MG63 (cell line): ENCODE data around the gene FGD6. TPM values are rescaled to one million over a fixed set of nuclear protein-coding genes. Genes with fewer than 3 reads are reported as not detected.

Experiments
- DNase-seq: peaks from one replicate; pipeline ENCODE4 v3.0.0-alpha.2; 2020
- H3K27me3 ChIP-seq: fragments of 250-450 bp; sonication (Bioruptor Pico); 2 replicates; pipeline ENCODE4 v1.5.1; 2020; ENCODE audit warnings: mild to moderate bottlenecking, moderate library complexity
- H3K36me3 ChIP-seq: fragments of 250-450 bp; sonication (Bioruptor Pico); 2 replicates; pipeline ENCODE4 v1.5.1; 2020; ENCODE audit warnings: mild to moderate bottlenecking, moderate library complexity
- H3K4me3 ChIP-seq: fragments of 250-450 bp; sonication (Bioruptor Pico); 2 replicates; pipeline ENCODE4 v1.5.1; 2020; ENCODE audit warnings: mild to moderate bottlenecking, moderate library complexity
- H3K9me3 ChIP-seq: fragments of 250-450 bp; sonication (Bioruptor Pico); 2 replicates; pipeline ENCODE4 v1.5.1; 2020; ENCODE audit warnings: mild to moderate bottlenecking, moderate library complexity
- total RNA-seq: library from RNA; depleted of rRNA; stranded (reverse); fragments of >200 nt; shearing (Covaris generic); gene quantifications from 2 replicates; pipeline ENCODE4 v1.2.3, GENCODE V29; 2014; ENCODE audit warnings: low replicate concordance

The FGD6 gene
- total RNA-seq, 1 experiment from 2014 or later, result 0.40 TPM

DNA sequence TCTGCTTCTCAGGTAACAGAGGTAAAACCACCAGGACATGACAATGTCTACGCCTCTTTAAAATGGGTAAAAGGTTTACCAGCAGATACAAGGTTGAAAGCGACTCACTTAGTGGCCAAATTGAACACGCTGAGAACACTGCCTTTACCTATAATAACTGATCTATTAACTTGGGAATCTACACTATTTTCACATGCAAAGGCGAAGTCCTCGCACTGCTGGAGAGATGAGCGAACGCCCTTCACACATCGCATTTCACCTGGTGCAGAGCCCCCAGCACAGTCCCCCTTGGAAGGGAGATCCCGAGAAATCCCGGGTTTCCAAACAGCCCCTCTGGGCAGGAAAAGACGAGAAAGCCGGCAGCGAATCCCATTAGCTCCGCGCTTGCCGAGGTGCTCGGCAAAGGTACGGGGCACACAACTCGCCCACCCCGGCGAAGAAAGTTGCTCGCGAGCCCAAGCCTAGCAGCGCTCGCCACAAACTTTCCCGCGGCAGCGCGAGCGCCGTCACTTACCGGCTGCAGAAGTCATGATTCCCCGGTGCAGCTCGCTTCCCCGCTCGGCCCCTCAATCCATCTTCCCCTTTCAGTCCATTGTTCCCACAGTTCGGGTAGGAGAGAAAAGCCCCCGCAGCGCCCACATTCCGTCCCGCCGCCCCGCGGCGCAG is 423 bp downstream of the FGD6 start:
- no peak for DNase-seq
- Histone ChIP-seq H3K27me3 (no peaks in the 10 kb centered on the region), H3K4me3 (peak overlapping the region; percentile 75), H3K9me3 (no peaks in the 10 kb centered on the region), H3K36me3 (no peaks in the 10 kb centered on the region)

DNA sequence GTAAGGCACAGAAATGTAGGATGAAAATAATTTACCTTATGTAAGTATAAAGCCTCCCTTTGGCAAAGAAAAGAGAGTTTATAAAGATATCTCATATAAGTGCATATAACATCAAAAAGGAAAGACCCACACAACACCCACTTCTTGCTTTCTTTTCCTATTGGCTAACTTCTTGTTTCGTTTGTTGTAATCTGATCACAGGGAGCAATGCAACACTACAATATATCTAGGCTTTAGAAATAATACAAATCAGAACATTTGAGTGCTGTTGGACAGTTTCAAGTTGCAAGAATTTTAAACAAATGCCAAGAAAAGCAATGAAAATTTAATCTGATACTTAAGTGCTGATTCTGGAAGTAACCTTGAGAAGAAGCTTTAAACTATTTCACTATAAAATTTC is 1.3 kb downstream of the FGD6 start:
- no peak for DNase-seq

DNA sequence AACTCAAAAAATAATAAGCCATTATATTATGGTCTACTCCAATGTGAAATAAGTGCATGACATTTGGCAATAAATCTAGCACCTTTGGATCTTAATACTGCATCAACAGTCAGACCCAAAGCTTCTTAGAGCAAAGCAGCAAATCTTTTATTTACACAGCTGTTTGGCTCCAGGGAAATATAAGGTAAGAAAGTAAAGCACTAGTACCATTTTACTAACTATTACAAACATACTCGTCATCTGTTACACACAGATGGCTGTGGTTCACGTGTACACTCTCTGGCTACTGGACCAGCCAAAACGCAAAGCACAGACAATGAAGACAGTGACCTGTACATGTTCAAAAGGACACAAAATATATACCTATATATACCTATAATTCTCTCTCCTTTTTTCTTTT is 2.8 kb downstream of the FGD6 start:
- Histone ChIP-seq H3K27me3 (no peaks in the 10 kb centered on the region), H3K36me3 (no peaks in the 10 kb centered on the region), H3K9me3 (no peaks in the 10 kb centered on the region), H3K4me3 (no peak overlapping the region)
- no peak for DNase-seq

More for the DNA sequence above, 1.3 kb downstream of the FGD6 start:
- no peaks in the 10 kb centered on the region for H3K9me3 ChIP-seq
- peak overlapping the region; percentile 75 for H3K4me3 ChIP-seq
- no peaks in the 10 kb centered on the region for H3K27me3 ChIP-seq
- H3K36me3 ChIP-seq, result no peaks in the 10 kb centered on the region

DNA sequence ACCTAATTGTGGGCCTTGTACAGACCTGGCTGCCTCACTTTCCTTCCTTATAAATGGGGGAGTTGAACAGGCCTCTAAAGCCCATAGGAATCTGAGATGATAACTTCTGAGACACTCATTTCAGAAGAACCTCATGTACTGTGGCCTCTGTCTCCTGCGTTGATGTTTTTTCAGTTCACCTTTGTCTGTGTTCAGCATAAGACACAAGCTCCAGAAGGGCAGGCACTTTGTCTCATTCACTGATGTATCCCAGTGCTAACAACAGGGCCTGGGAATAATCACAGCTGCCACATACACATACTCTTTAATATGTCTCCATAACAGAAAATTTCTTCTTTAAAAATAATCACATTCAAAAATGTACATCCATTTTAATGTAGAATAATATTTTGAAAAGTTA is 3.3 kb downstream of the FGD6 start:
- Histone ChIP-seq H3K27me3 (no peaks in the 10 kb centered on the region), H3K36me3 (no peaks in the 10 kb centered on the region), H3K9me3 (no peaks in the 10 kb centered on the region), H3K4me3 (no peak overlapping the region)
- no peak for DNase-seq

DNA sequence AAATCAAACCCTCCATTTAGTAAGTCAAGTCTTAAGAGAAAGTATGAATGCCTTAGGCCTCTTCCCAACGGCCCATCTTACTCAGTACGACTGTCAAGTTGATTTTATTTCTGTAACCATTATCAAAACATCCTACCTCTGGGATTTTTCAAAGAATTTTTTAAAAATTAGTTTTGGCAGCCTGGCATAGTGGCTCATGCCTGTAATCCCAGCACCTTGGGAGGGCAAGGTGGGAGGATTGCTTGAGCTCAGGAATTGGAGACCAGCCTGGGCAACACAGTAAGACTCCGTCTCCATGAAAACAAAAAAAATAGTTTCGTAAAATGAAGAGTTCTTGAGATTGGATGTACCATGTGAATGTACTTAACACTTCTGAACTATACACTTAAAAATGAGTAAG is 4.1 kb downstream of the FGD6 start:
- Histone ChIP-seq H3K27me3 (no peaks in the 10 kb centered on the region), H3K9me3 (no peaks in the 10 kb centered on the region), H3K36me3 (no peaks in the 10 kb centered on the region), H3K4me3 (no peak overlapping the region)
- DNase-seq, result no peak

DNA sequence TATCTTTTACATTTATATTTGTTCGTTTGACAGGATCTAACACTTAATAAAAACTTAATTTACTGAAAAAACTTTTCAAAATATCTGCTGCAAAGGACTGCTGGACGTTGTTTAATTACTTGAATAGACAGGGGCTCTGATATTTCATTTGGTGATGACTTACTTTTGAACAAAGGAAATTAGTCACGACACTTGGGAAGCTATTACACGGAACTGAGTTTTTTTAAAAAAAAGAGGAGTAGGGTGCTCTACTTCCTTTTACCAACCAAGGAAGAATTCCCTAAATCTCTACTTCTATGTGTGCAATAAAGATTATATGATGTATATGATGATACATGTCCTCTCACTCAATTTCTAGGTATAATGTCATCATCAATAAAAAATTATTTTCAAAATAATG is 4.7 kb downstream of the FGD6 start:
- no peaks in the 10 kb centered on the region for H3K9me3 ChIP-seq
- no peaks in the 10 kb centered on the region for H3K27me3 ChIP-seq
- DNase-seq, result no peak
- no peaks in the 10 kb centered on the region for H3K36me3 ChIP-seq
- H3K4me3 ChIP-seq, result no peak overlapping the region

DNA sequence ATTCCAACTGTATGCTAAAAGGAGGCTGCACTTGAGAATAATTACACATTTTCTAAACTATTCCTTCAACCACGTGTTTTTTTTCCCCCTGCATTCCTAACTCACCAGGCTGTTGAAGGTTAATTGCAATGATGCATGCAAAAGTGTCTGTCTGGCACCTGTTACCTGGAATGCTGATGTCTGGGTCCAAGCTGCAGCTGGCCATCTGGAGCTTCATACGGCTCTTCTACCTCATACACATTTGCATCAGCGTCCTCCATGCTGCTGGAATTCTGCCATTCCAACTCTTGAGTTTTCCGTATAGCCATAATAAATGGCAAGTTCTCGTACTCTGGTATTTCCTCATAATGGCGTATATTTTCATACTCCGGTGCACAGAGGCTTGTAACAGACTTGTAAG is 8.6 kb downstream of the FGD6 start:
- H3K4me3 ChIP-seq, result no peak overlapping the region
- H3K9me3 ChIP-seq, result no peaks in the 10 kb centered on the region
- no peak for DNase-seq

DNA sequence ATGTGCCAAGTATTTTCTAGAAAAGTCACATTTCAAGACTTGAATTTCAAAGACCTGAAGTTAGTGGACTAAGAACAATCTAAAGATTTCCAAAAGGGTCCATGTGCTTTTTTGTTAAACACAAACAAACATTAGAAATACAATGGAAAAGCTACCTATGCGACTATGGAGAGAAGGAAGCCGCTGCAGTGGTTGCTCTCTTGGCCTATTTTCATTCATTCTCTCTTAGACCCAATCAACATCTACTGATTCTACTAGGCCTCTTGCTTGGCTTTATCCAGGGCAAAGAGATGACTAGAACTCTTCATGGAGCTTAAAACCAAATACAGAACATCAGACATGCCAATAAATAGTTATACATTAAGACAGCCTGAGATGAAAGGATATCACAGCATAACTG is 9.9 kb downstream of the FGD6 start:
- Histone ChIP-seq H3K27me3 (no peaks in the 10 kb centered on the region), H3K9me3 (no peaks in the 10 kb centered on the region), H3K4me3 (no peak overlapping the region), H3K36me3 (no peaks in the 10 kb centered on the region)
- DNase-seq, result no peak

More for the DNA sequence above, 8.6 kb downstream of the FGD6 start:
- Histone ChIP-seq H3K36me3 (no peaks in the 10 kb centered on the region), H3K27me3 (no peaks in the 10 kb centered on the region)

DNA sequence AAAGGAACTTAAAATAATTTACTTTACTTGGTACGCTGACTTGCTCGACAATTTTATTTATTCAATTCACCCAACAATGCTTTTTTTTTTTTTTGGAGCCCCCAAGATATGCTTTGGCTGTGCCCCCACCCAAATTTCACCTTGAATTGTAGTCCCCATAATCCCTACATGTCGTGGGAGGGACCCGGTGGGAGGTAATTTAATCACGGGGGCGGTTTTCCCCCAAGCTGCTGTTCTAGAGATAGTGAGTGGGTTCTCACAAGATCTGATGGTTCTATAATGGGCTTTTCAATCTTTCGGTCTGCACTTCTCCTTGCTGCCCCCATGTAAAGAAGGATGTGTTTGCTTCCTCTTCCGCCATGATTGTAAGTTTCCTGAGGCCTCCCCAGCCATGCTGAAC is 10.4 kb downstream of the FGD6 start:
- H3K27me3 ChIP-seq, result no peaks in the 10 kb centered on the region

DNA sequence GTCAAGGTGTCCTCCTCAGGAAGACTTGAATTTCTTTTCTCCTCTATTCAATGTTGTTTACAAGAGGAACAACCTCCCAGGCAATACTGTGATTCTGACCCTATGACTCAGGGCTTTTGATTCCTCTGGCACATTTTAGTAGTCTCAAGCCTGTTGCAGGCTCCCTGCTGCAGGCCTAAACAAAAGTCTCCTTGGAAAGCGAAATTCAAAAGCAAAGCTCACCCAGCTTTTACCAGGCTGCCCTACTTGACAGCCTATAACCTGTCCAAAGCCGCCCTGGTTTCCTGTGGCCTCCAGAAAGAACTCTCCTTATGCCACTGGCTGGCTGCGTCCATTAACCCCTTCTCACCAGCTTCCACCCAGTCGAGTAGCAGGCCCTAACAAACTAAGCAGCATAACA is 11.6 kb downstream of the FGD6 start:
- no peak overlapping the region for H3K4me3 ChIP-seq
- H3K9me3 ChIP-seq, result no peaks in the 10 kb centered on the region
- H3K27me3 ChIP-seq, result no peaks in the 10 kb centered on the region

More for the DNA sequence above, 10.4 kb downstream of the FGD6 start:
- Histone ChIP-seq H3K9me3 (no peaks in the 10 kb centered on the region), H3K4me3 (no peak overlapping the region), H3K36me3 (no peaks in the 10 kb centered on the region)
- no peak for DNase-seq

DNA sequence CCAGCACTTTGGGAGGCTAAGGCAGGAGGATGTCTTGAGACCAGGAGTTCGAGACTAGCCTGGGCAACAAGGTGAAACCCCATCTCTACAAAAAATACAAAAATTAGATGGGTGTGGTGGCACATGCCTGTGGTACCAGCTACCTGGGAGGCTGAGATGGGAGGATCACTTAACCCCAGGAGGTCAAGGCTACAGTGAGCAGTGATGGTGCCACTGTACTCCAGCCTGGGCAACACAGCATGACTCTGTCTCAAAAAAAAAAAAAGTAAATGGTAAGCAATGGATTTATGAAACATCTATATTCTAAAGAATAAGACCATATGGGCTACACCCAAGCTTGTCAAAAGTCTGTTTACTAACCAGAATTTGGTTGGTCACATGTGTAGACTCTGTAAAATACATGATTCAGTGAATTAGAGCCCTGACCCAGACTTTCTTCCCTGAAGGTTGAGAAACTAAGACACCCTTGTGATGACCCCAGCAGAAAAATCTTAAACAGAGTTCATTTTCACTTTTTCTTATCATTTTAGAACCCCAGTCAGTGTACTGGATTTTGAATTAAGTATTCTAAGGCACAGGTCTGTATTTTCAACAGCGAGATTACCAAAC is 12.1 kb downstream of the FGD6 start:
- Histone ChIP-seq H3K27me3 (no peaks in the 10 kb centered on the region), H3K36me3 (no peaks in the 10 kb centered on the region), H3K9me3 (no peaks in the 10 kb centered on the region), H3K4me3 (no peak overlapping the region)
- DNase-seq, result no peak

More for the DNA sequence above, 11.6 kb downstream of the FGD6 start:
- no peaks in the 10 kb centered on the region for H3K36me3 ChIP-seq
- peak; percentile 65 for DNase-seq

DNA sequence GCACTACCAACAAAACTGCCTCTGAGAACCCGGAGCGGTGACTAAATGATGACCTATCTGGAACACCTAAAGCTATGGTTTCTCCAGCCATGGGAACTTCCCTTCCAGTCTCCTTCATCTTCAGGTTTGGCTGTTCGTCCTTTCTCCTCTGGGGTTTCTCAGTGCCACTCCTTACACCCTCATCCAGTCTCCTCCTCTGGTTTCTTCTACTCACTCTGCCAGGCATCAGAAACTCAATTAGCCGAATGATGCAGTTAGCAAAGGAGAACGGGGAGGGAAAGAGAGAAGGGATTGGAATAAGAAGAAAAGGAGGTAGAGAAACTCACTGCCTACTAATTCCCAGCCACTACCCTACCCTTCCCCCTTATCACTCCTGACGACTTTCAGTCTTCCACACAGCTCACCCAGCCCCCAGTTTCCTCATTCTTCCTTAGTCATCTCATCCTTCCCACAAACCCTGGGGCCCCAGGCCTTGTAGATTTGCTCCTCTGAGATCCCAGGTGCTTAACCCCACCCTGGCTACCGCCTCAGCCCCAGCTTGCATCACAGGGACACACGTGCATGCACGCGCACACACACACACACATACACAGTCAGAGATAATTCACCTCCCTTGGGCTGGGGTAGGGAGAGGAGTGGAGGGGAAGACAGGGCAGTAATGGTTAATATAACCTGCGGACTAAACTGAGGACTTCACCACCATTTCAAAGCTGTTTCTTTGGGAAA is 13.0 kb downstream of the FGD6 start:
- no peaks in the 10 kb centered on the region for H3K9me3 ChIP-seq
- H3K4me3 ChIP-seq, result no peak overlapping the region
- H3K27me3 ChIP-seq, result no peaks in the 10 kb centered on the region
- H3K36me3 ChIP-seq, result no peaks in the 10 kb centered on the region
- DNase-seq, result peak; percentile 73

DNA sequence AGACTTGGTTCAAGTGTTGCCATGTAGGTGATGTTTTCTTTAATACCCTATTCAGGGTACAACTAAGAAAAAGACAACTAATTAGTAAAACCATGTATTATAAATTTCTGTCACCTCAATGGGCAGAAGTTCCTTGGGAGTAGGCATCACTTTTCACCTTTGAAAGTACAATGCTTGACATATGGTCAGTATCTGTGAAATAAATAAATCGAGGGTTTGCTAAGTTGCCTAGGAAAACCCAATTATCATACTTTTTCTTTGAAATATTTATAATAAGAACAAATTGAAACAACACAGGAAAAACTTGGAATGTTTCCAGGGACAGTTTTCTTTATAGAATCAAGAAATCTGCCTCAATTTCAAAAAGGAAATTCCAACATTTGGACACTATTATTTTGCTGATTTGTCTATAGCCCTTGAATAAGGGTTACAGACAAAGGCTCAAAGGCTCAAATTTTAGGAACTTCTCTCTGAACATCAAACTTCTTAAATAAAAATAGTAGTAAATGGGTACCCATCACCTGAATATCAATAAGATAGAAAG is 13.7 kb downstream of the FGD6 start:
- Histone ChIP-seq H3K27me3 (no peaks in the 10 kb centered on the region), H3K9me3 (no peaks in the 10 kb centered on the region), H3K36me3 (no peaks in the 10 kb centered on the region), H3K4me3 (no peak overlapping the region)
- DNase-seq, result no peak

DNA sequence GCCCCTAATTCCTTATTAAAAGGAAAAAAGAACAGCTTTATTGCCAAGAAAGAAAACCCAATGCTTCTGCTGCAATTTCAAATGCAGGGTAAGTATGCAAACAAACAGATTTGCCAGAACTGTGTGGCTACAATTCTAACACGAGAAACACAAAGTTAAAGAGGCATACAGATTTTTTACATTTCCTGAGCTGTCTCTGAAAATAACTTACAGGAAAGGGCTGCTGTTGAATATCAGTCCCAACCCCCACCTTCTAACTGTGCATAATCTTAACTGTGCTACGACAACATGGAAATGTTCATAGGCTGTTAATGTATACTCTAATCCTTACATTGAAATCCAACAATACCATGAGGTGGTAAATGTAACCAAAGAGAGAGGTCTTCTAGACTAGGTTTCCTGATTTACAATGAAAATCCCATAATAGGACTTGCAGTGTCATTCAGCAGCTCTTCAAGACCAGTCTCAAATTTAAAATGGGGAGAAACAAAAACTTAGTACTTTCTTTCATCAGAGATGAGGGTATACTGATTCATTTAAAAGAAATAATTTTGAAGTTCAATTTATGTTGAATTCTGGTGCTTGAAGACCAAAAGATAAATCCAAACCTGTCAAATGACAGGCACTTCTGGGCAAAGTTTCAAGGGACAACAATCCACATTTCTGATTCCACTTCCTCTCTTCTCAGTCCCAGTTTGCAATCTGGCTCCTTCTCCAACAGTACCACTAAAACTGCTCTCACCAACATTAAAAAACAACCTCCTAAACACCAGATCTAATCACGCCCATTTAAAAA is 14.4 kb downstream of the FGD6 start:
- H3K36me3 ChIP-seq, result no peaks in the 10 kb centered on the region
- no peak overlapping the region for H3K4me3 ChIP-seq
- H3K27me3 ChIP-seq, result no peaks in the 10 kb centered on the region; the same call in 1 of the 2 replicates
- no peak for DNase-seq
- H3K9me3 ChIP-seq, result no peaks in the 10 kb centered on the region

DNA sequence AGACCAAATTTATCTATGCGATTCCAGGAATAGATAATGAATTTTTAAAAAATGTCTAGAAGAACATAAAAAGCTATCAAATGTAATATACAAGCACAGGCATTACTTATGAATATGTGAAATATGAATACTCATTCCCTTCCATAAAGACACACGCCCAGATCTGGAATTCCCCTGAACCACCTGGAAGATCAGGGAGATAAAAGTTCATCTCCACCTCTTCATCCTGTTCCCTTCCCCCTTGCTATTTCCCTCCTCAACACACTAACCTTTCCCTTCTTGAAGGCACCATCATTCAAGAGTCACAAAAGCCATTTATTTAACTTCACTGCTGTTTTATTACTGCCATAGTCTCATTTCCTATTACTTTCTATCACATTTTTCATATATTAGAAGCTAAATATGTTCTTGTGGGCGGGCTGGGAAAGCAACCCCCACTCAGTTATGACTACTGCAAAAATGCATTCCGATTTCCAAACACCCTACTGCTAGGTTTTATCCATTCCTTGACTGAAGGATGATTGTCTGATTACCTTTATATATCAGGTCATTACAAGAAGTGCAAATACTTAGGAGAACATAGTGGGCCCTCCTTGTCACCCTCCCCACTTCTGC is 16.1 kb downstream of the FGD6 start:
- H3K9me3 ChIP-seq, result no peaks in the 10 kb centered on the region
- no peak overlapping the region for H3K4me3 ChIP-seq
- H3K36me3 ChIP-seq, result no peaks in the 10 kb centered on the region
- no peak for DNase-seq
- H3K27me3 ChIP-seq, result no peaks in the 10 kb centered on the region; the same call in 1 of the 2 replicates

DNA sequence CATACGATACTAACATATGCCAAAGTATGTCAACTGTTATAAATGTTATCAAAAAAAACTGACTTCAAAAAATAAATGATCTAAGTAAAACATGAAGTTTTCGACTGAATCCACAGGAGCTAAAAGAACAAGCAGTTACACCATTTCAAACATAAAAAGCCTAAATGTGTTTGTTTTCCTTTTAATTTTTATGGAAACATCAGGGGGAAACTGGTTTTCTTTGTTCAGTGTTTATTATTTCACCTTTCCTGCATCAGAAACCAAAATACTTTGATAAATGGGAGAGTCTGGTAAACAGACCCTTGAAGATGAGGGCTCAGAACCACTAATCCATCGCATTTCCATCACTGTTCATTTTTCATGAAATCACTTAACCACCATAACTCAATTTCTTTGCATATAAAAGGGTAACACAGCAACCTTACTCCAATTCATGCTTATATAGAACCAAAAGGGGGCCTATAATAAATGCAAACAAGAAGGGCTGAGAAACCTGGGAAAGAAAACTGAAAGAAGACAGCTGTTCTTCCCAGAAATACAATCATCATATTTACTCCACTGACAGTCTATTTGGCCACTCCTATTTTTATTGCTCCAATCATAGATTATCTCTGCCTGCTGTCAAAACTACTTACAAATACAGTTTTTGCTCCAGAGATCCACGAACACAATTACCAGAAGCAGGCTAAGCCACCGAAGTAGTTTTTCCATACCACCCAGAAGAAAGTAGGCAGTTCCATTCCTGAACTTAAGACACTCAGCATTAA is 17.0 kb downstream of the FGD6 start:
- no peak for DNase-seq
- no peak overlapping the region for H3K4me3 ChIP-seq
- H3K36me3 ChIP-seq, result no peaks in the 10 kb centered on the region

More for the DNA sequence above, 17.0 kb downstream of the FGD6 start:
- no peaks in the 10 kb centered on the region; the same call in 1 of the 2 replicates for H3K27me3 ChIP-seq
- H3K9me3 ChIP-seq, result no peaks in the 10 kb centered on the region
